ENCODE results near the gene TCTA. TPM values are rescaled to one million over a fixed set of nuclear protein-coding genes. Genes with fewer than 3 reads are reported as not detected.
A peak's percentile ranks its signal among the peaks of the same experiment; 100 is the strongest.

The TCTA gene
- total RNA-seq, 2 donors from 2014 or later = 6.3 to 11.2 TPM

DNA sequence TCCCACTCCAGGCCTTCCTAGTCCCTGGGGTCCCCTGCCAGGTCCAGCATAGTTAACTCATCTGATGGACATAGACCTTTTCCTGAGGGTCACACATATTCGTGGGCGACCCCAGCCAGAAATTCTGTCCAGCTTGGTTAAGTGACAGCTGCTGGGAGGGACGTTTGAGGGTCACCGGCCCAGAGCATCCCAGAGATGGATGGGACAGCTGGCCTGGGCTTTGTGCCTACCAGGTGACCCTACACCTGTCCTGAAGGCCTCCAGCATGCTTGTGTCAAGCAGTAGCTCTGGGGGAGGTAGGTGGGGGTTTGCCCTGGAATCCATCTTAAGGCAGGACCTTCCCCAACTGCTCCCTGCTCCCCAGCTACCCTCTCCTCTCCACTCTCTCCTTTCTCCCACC is 48.7 kb downstream of the TCTA start:
- Mint-ChIP-seq H3K27ac (peak overlapping the region; percentile 99), H3K4me3 (peak overlapping the region; percentile 38)

DNA sequence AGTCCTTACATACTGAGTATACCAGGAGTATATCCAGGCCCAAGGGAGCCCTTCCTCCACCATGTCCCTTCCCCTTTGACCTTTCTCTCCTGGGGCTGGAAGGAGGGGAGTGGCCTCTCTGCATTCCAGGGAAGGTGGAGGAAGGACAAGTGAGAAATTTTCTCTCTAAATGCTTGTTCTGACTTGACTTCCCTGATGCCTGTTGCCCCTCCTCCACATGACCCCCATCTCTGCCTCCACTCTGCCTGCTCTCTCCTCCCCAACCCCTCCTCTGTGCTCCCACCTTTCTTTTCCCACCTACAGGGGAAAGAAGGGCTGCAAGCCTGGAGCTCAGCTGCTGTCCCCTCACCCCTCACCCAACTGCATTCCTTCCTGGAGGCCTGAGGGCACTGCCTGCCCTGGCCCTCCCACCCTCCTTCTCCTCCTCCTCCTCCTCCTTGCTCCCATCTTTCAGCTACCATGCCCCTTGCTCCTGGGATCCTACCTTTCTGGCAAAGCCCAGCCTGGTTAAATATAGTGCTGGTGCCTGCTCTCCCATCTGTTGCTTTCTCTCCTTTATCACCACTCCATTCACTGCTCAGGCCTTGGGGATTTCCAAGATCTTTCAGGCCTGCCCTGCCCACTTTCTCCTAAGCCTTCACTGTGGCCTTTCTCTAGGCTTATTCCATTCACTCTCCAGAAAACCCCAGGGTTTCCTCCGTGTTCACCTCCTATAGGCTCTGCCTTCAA is 49.4 kb downstream of the TCTA start:
- Mint-ChIP-seq H3K27me3 (ENCODE audit: insufficient read depth) (no peaks in the 10 kb centered on the region), H3K9me3 (no peaks in the 10 kb centered on the region), H3K4me1 (peaks cover 63% of the 10 kb centered on the region), H3K27ac (peak overlapping the region; percentile 99), H3K36me3 (ENCODE audit: low read depth) (no peaks in the 10 kb centered on the region), H3K4me3 (peak overlapping the region; percentile 38)
- H3K9ac ChIP-seq (ENCODE audit: extremely low read depth, low read length, poor library complexity, severe bottlenecking) = peak overlapping the region; percentile 54
- no peak overlapping the region for H3K4me3 ChIP-seq (ENCODE audit: low read length)
- no peaks in the 10 kb centered on the region for H3K27me3 ChIP-seq (ENCODE audit: control insufficient read depth, insufficient read depth, low read length, poor library complexity, severe bottlenecking)
- peak overlapping the region; percentile 57 for H3K27ac ChIP-seq (ENCODE audit: low read depth, low read length)
- no peaks in the 10 kb centered on the region for H3K9me3 ChIP-seq (ENCODE audit: control insufficient read depth, low read length)
- 0 to 11% methylated on average over 1 of the region's 1 CpG for WGBS, 2 experiments (ENCODE audit: insufficient coverage in 1 of 2, insufficient read length in 1 of 2)
- no peaks in the 10 kb centered on the region for H3K36me3 ChIP-seq (ENCODE audit: control insufficient read depth, insufficient read depth, low read length)
- TF ChIP-seq, protein P1, sequence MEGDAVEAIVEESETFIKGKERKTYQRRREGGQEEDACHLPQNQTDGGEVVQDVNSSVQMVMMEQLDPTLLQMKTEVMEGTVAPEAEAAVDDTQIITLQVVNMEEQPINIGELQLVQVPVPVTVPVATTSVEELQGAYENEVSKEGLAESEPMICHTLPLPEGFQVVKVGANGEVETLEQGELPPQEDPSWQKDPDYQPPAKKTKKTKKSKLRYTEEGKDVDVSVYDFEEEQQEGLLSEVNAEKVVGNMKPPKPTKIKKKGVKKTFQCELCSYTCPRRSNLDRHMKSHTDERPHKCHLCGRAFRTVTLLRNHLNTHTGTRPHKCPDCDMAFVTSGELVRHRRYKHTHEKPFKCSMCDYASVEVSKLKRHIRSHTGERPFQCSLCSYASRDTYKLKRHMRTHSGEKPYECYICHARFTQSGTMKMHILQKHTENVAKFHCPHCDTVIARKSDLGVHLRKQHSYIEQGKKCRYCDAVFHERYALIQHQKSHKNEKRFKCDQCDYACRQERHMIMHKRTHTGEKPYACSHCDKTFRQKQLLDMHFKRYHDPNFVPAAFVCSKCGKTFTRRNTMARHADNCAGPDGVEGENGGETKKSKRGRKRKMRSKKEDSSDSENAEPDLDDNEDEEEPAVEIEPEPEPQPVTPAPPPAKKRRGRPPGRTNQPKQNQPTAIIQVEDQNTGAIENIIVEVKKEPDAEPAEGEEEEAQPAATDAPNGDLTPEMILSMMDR (conservative IDR thresholded peaks at IDR 0.05) = peak; percentile 23
- peak; percentile 89 for DNase-seq
- peaks cover 37% of the 10 kb centered on the region for H3K4me1 ChIP-seq (ENCODE audit: control insufficient read depth, insufficient read depth, low read length)

More for the DNA sequence above, 48.7 kb downstream of the TCTA start:
- peak overlapping the region; percentile 54 for H3K9ac ChIP-seq (ENCODE audit: extremely low read depth, low read length, poor library complexity, severe bottlenecking)
- no peak overlapping the region for H3K27ac ChIP-seq (ENCODE audit: low read depth, low read length)
- H3K9me3 Mint-ChIP-seq = no peaks in the 10 kb centered on the region
- no peak for DNase-seq
- peaks cover 59% of the 10 kb centered on the region for H3K4me1 Mint-ChIP-seq
- TF ChIP-seq, protein P1 (conservative IDR thresholded peaks at IDR 0.05) = no peak
- no peaks in the 10 kb centered on the region for H3K36me3 Mint-ChIP-seq (ENCODE audit: low read depth)
- no peak overlapping the region for H3K4me3 ChIP-seq (ENCODE audit: low read length)
- WGBS, 2 experiments (ENCODE audit: insufficient coverage in 1 of 2, insufficient read length in 1 of 2) = 85% methylated on average over 4 of the region's 4 CpGs
- H3K9me3 ChIP-seq (ENCODE audit: control insufficient read depth, low read length) = no peaks in the 10 kb centered on the region
- no peaks in the 10 kb centered on the region for H3K27me3 ChIP-seq (ENCODE audit: control insufficient read depth, insufficient read depth, low read length, poor library complexity, severe bottlenecking)
- no peaks in the 10 kb centered on the region for H3K36me3 ChIP-seq (ENCODE audit: control insufficient read depth, insufficient read depth, low read length)
- H3K27me3 Mint-ChIP-seq (ENCODE audit: insufficient read depth) = no peaks in the 10 kb centered on the region
- H3K4me1 ChIP-seq (ENCODE audit: control insufficient read depth, insufficient read depth, low read length) = peaks cover 33% of the 10 kb centered on the region

DNA sequence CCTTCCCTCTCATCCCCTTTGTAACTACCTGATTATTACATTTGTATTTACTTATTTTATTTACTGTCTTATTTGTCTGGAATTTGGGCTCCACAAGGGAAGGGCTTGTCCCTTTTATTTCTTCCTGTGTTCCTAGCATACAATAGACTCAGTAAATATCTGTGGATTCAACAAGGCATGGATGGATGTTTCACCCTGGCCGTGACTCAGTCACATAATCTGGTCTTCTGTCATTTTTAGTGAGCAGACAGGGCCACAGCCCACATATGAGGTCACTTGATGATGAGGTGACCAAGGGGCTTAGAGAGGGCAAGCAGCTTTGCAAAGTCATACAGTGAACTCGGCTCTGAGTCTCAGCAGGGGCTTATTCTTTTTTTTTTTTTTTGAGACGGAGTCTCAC is 50.0 kb downstream of the TCTA start:
- TF ChIP-seq, protein P1 (conservative IDR thresholded peaks at IDR 0.05) = no peak
- peak; percentile 60 for DNase-seq
- Histone ChIP-seq H3K27ac (ENCODE audit: low read depth, low read length) (peak overlapping the region; percentile 57), H3K9ac (ENCODE audit: extremely low read depth, low read length, poor library complexity, severe bottlenecking) (peak overlapping the region; percentile 54), H3K9me3 (ENCODE audit: control insufficient read depth, low read length) (no peaks in the 10 kb centered on the region), H3K36me3 (ENCODE audit: control insufficient read depth, insufficient read depth, low read length) (no peaks in the 10 kb centered on the region), H3K4me3 (ENCODE audit: low read length) (no peak overlapping the region), H3K4me1 (ENCODE audit: control insufficient read depth, insufficient read depth, low read length) (peaks cover 37% of the 10 kb centered on the region), H3K27me3 (ENCODE audit: control insufficient read depth, insufficient read depth, low read length, poor library complexity, severe bottlenecking) (no peaks in the 10 kb centered on the region)
- peak overlapping the region; percentile 38 for H3K4me3 Mint-ChIP-seq
- H3K4me1 Mint-ChIP-seq = peaks cover 60% of the 10 kb centered on the region
- no peaks in the 10 kb centered on the region for H3K36me3 Mint-ChIP-seq (ENCODE audit: low read depth)
- H3K27me3 Mint-ChIP-seq (ENCODE audit: insufficient read depth) = no peaks in the 10 kb centered on the region
- H3K27ac Mint-ChIP-seq = peak overlapping the region; percentile 99
- H3K9me3 Mint-ChIP-seq = no peaks in the 10 kb centered on the region
- WGBS, 2 experiments (ENCODE audit: insufficient coverage in 1 of 2, insufficient read length in 1 of 2) = 30 to 74% methylated on average over 3 of the region's 3 CpGs
